Keratinocyte (primary cell): ENCODE measurements around the gene ARHGAP10. TPM values are rescaled to one million over a fixed set of nuclear protein-coding genes. Genes with fewer than 3 reads are reported as not detected.

Experiments used
- DNase-seq: peaks from one replicate; pipeline ENCODE4 v3.0.0-alpha.2; 2011; ENCODE audit warnings: low read depth, missing footprints, low spot score
- FAIRE-seq: peaks from 2 replicates; lab custom pipeline; 2011; peaks lifted over from hg19 to GRCh38; lab: Jason Lieb, UNC
- H2AFZ ChIP-seq: 2 replicates; pipeline ENCODE4 v1.6.0; 2012; ENCODE audit warnings: low read length, control low read depth, inconsistent platforms; ENCODE audit not compliant: control insufficient read depth
- H3K27ac ChIP-seq: 2 replicates; pipeline ENCODE4 v1.5.1; 2011; ENCODE audit warnings: low read length; ENCODE audit not compliant: control insufficient read depth, insufficient read depth
- H3K27me3 ChIP-seq: 3 replicates; pipeline ENCODE4 v1.6.0; 2011; ENCODE audit warnings: low read length; ENCODE audit not compliant: control insufficient read depth, insufficient read depth; ENCODE audit errors: extremely low read depth
- H3K36me3 ChIP-seq, 2 experiments: 2 replicates in 1 of 2; 3 replicates in 1 of 2; pipeline ENCODE4 v1.5.1; 2011; ENCODE audit warnings: low read length in 2 of 2, mild to moderate bottlenecking in 1 of 2; ENCODE audit not compliant: control insufficient read depth in 2 of 2, insufficient read depth in 2 of 2; ENCODE audit errors: extremely low read depth in 1 of 2
- H3K4me1 ChIP-seq: 3 replicates; pipeline ENCODE4 v1.5.1; 2011; ENCODE audit warnings: low read length; ENCODE audit not compliant: control insufficient read depth, insufficient read depth; ENCODE audit errors: extremely low read depth
- H3K4me2 ChIP-seq: 3 replicates; pipeline ENCODE4 v1.6.0; 2011; ENCODE audit warnings: low read depth, low read length; ENCODE audit not compliant: control insufficient read depth, insufficient read depth; ENCODE audit errors: extremely low read depth
- H3K4me3 ChIP-seq, 3 experiments: fragments of 200-600 bp in 1 of 3; sonication (generic) in 1 of 3; 2 replicates in 2 of 3; 3 replicates in 1 of 3; pipeline ENCODE4 v1.5.1; 2011 to 2016; ENCODE audit warnings: low read length in 3 of 3, mild to moderate bottlenecking in 3 of 3, control low read depth in 2 of 3, inconsistent platforms in 1 of 3, low read depth in 1 of 3, mixed read lengths in 1 of 3, mixed run types in 1 of 3, moderate library complexity in 1 of 3; ENCODE audit not compliant: control insufficient read depth in 2 of 3, insufficient read depth in 2 of 3; ENCODE audit errors: extremely low read depth in 1 of 3
- H3K79me2 ChIP-seq: 2 replicates; pipeline ENCODE4 v1.6.0; 2012; ENCODE audit warnings: low read length; ENCODE audit not compliant: control insufficient read depth, insufficient read depth
- H3K9ac ChIP-seq: 3 replicates; pipeline ENCODE4 v1.6.0; 2011; ENCODE audit warnings: low read length; ENCODE audit not compliant: control insufficient read depth, insufficient read depth; ENCODE audit errors: extremely low read depth
- H3K9me1 ChIP-seq: 3 replicates; pipeline ENCODE4 v1.6.0; 2011; ENCODE audit warnings: low read length; ENCODE audit not compliant: control insufficient read depth, insufficient read depth; ENCODE audit errors: extremely low read depth
- H3K9me3 ChIP-seq: 2 replicates; pipeline ENCODE4 v1.5.1; 2012; ENCODE audit warnings: low read depth, low read length; ENCODE audit not compliant: control insufficient read depth
- H4K20me1 ChIP-seq: 3 replicates; pipeline ENCODE4 v1.6.0; 2011; ENCODE audit warnings: low read length; ENCODE audit not compliant: control insufficient read depth, insufficient read depth; ENCODE audit errors: extremely low read depth
- CTCF ChIP-seq, 3 experiments: IDR thresholded peaks in 1 of 3; conservative IDR thresholded peaks in 1 of 3; optimal IDR thresholded peaks in 1 of 3; 2 replicates in 2 of 3; 3 replicates in 1 of 3; pipeline versions ENCODE3 to v1.5.1; 2011; ENCODE audit warnings: low read length in 3 of 3, mild to moderate bottlenecking in 3 of 3, moderate library complexity in 2 of 3, control low read depth in 1 of 3, inconsistent platforms in 1 of 3; ENCODE audit not compliant: insufficient read depth in 2 of 3; ENCODE audit errors: extremely low read depth in 1 of 3
- EZH2 ChIP-seq: IDR thresholded peaks from one replicate; pipeline ENCODE4 v1.6.1; 2012; ENCODE audit warnings: inconsistent platforms, mild to moderate bottlenecking, low read length, moderate library complexity
- dilution Hi-C: fragments of 300-500 bp; cut with MboI; formaldehyde crosslinking; loops from one replicate; pipeline ENCODE4 v1.7.0; 2020; ENCODE audit warnings: low sequenced_read_pairs; ENCODE audit not compliant: extremely low pct_ligation_motif_present
- polyA plus RNA-seq, 5 experiments: library from polyadenylated mRNA; depleted of rRNA in 3 of 5; stranded (reverse) in 3 of 5; stranded (forward) in 1 of 5; unstranded in 1 of 5; fragments of >200 nt; gene quantifications; 1 replicate in 1 of 5; 2 replicates in 3 of 5; 3 replicates in 1 of 5; pipeline versions ENCODE4 v1.2.1 to v1.2.3, GENCODE V29; 2011 to 2012; ENCODE audit warnings: missing spikeins in 2 of 5, low read depth in 1 of 5, low replicate concordance in 1 of 5

ARHGAP10 gene
- polyA plus RNA-seq, 1 donor (not counting 4 experiments of a cell fraction or from before 2014, with no cell fraction given), result 18.7 TPM

- FAIRE-seq (no peak), DNase-seq (no peak)
- H3K27ac ChIP-seq, result peak overlapping the region; percentile 48
- no peaks in the 10 kb centered on the region for H3K9me3 ChIP-seq
- H3K4me1 ChIP-seq, result peaks cover 11% of the 10 kb centered on the region
- H2AFZ ChIP-seq, result no peak overlapping the region
- no peaks in the 10 kb centered on the region for H4K20me1 ChIP-seq
- H3K79me2 ChIP-seq, result peaks cover 4% of the 10 kb centered on the region
- H3K4me2 ChIP-seq, result peak overlapping the region; percentile 61
- TF ChIP-seq CTCF (optimal IDR thresholded peaks at IDR 0.05 in 1 of 3, IDR thresholded peaks at IDR 0.05 in 1 of 3, conservative IDR thresholded peaks at IDR 0.05 in 1 of 3; ENCODE audit: extremely low read depth in 1 of 3, insufficient read depth in 2 of 3, low read length in 3 of 3), result no peak
- no peak for TF ChIP-seq EZH2
- peak overlapping the region in 1 of 3 experiments; percentile 1 for H3K4me3 ChIP-seq
- peaks cover 2% of the 10 kb centered on the region for H3K9me1 ChIP-seq
- no peak overlapping the region for H3K9ac ChIP-seq
- dilution Hi-C loops, result no loop called here
- H3K27me3 ChIP-seq, result no peaks in the 10 kb centered on the region
- peaks cover 0 to 2% of the 10 kb centered on the region in 2 experiments for H3K36me3 ChIP-seq
Measured at GRCh38 chr4:148007792-148008191, 275.9 kb downstream of the ARHGAP10 start.

GRCh38 chr4:148015058-148015457 is 283.2 kb downstream of the ARHGAP10 start:
- Histone ChIP-seq H3K4me2 (no peak overlapping the region), H3K9me1 (no peaks in the 10 kb centered on the region), H3K4me1 (no peaks in the 10 kb centered on the region), H2AFZ (no peak overlapping the region), H4K20me1 (no peaks in the 10 kb centered on the region), H3K79me2 (no peaks in the 10 kb centered on the region), H3K27me3 (no peaks in the 10 kb centered on the region), H3K9me3 (no peaks in the 10 kb centered on the region), H3K9ac (no peak overlapping the region), H3K36me3 (no peaks in the 10 kb centered on the region), H3K27ac (no peak overlapping the region), H3K4me3 (no peak overlapping the region)
- DNase-seq, result no peak
- TF ChIP-seq CTCF (optimal IDR thresholded peaks at IDR 0.05 in 1 of 3, IDR thresholded peaks at IDR 0.05 in 1 of 3, conservative IDR thresholded peaks at IDR 0.05 in 1 of 3; ENCODE audit: extremely low read depth in 1 of 3, insufficient read depth in 2 of 3, low read length in 3 of 3) (no peak), EZH2 (no peak)
- dilution Hi-C loops, result no loop called here
- FAIRE-seq, result no peak
